Measurements from ENCODE around the gene PP2D1. TPM values are rescaled to one million over a fixed set of nuclear protein-coding genes. Genes with fewer than 3 reads are reported as not detected.
"Not testable (repeated sequence)": the region's sequence is repeated elsewhere in the genome, so short reads cannot be mapped to it uniquely, and the experiment has no call there.

Gene PP2D1
- total RNA-seq, 1 experiment from 2014 or later, result not detected

- peak; percentile 60 for DNase-seq (ENCODE audit: low spot score)
Measured at GRCh38 chr3:20040548-20041196, 28.6 kb upstream of the PP2D1 start.

GRCh38 chr3:20039765-20040547 lies 27.9 kb upstream of the PP2D1 start, which contains the start of gene KAT2B:
TSS of gene KAT2B (plus strand) at chr3:20040446. CDS start at chr3:20040478, 32 bp downstream.
- DNase-seq (ENCODE audit: low spot score), result peak; percentile 63

- no peak for DNase-seq (ENCODE audit: low spot score)
Measured at GRCh38 chr3:20039466-20039764, 27.4 kb upstream of the PP2D1 start.

GRCh38 chr3:20038699-20039465 lies 26.8 kb upstream of the PP2D1 start:
- no peak for DNase-seq (ENCODE audit: low spot score)

GRCh38 chr3:20037255-20037996 lies 25.4 kb upstream of the PP2D1 start:
- DNase-seq (ENCODE audit: low spot score), result no peak

GRCh38 chr3:20035019-20035418 lies 23.0 kb upstream of the PP2D1 start:
- no peak for DNase-seq (ENCODE audit: low spot score)

GRCh38 chr3:20031939-20032338 lies 19.9 kb upstream of the PP2D1 start:
- not testable (repeated sequence) for DNase-seq (ENCODE audit: low spot score)

- no peak for DNase-seq (ENCODE audit: low spot score)
Measured at GRCh38 chr3:20028905-20029331, 16.9 kb upstream of the PP2D1 start.

- DNase-seq (ENCODE audit: low spot score), result no peak
Measured at GRCh38 chr3:20027136-20027535, 15.1 kb upstream of the PP2D1 start.

GRCh38 chr3:20023623-20024405 lies 11.8 kb upstream of the PP2D1 start:
- no peak for DNase-seq (ENCODE audit: low spot score)

- DNase-seq (ENCODE audit: low spot score), result no peak
Measured at GRCh38 chr3:20022954-20023622, 11.0 kb upstream of the PP2D1 start.

GRCh38 chr3:20016076-20016475 lies 4.0 kb upstream of the PP2D1 start:
- DNase-seq (ENCODE audit: low spot score), result not testable (repeated sequence)

- DNase-seq (ENCODE audit: low spot score), result no peak
Measured at GRCh38 chr3:20015525-20015924, 3.5 kb upstream of the PP2D1 start.

GRCh38 chr3:20013396-20013795 lies 1.3 kb upstream of the PP2D1 start:
- DNase-seq (ENCODE audit: low spot score), result no peak

GRCh38 chr3:20008646-20009045 lies 3.4 kb downstream of the PP2D1 start:
- no peak for DNase-seq (ENCODE audit: low spot score)

GRCh38 chr3:20007960-20008359 lies 4.1 kb downstream of the PP2D1 start:
- DNase-seq (ENCODE audit: low spot score), result no peak

- no peak for DNase-seq (ENCODE audit: low spot score)
Measured at GRCh38 chr3:20001932-20002331, 10.1 kb downstream of the PP2D1 start.

- no peak for DNase-seq (ENCODE audit: low spot score)
Measured at GRCh38 chr3:19997502-19997901, 14.6 kb downstream of the PP2D1 start.

- DNase-seq (ENCODE audit: low spot score), result no peak
Measured at GRCh38 chr3:19994796-19995195, 17.3 kb downstream of the PP2D1 start.

- not testable (repeated sequence) for DNase-seq (ENCODE audit: low spot score)
Measured at GRCh38 chr3:19988904-19989303, 23.2 kb downstream of the PP2D1 start.

- peak; percentile 38 for DNase-seq (ENCODE audit: low spot score)
Measured at GRCh38 chr3:19972054-19972453, 40.0 kb downstream of the PP2D1 start.
